Measurements from ENCODE around the gene RFT1. TPM values are rescaled to one million over a fixed set of nuclear protein-coding genes. Genes with fewer than 3 reads are reported as not detected.

The RFT1 gene
- total and polyA plus RNA-seq, 2 donors (not counting 1 experiment from before 2014, with no cell fraction given) = 9.7 to 20.5 TPM

GRCh38 chr3:53084310-53085001 is 45.8 kb downstream of the RFT1 start:
- no peak overlapping the region for H3K9ac ChIP-seq (ENCODE audit: insufficient read depth, low read length)
- no peak for TF ChIP-seq EZH2 (IDR thresholded peaks at IDR 0.05; ENCODE audit: low read length, missing control alignments)
- H3K4me2 ChIP-seq (ENCODE audit: extremely low read depth, insufficient read depth, low read length) = no peak overlapping the region

GRCh38 chr3:53083949-53084309 is 46.3 kb downstream of the RFT1 start:
- TF ChIP-seq CTCF (conservative IDR thresholded peaks at IDR 0.05 in 1 of 2, IDR thresholded peaks at IDR 0.05 in 1 of 2; ENCODE audit: low read depth in 1 of 2, low read length in 2 of 2) (no peak), EZH2 (IDR thresholded peaks at IDR 0.05; ENCODE audit: low read length, missing control alignments) (no peak)
- Histone ChIP-seq H2AFZ (ENCODE audit: low read length) (no peak overlapping the region), H3K4me3 (replicated peaks in 1 of 4; ENCODE audit: control extremely low read depth in 1 of 4, insufficient read depth in 1 of 4, low read depth in 3 of 4, low read length in 4 of 4) (no peak overlapping the region), H4K20me1 (ENCODE audit: control insufficient read depth, extremely low read depth, insufficient read depth, low read length) (no peaks in the 10 kb centered on the region), H3K4me2 (ENCODE audit: extremely low read depth, insufficient read depth, low read length) (no peak overlapping the region), H3K9me3 (ENCODE audit: control insufficient read depth, insufficient read depth, low read depth, low read length) (no peaks in the 10 kb centered on the region), H3K4me1 (ENCODE audit: control insufficient read depth, extremely low read depth, insufficient read depth, low read length) (peaks cover 5% of the 10 kb centered on the region), H3K36me3 (ENCODE audit: control insufficient read depth, insufficient read depth, low read length) (no peaks in the 10 kb centered on the region), H3K9ac (ENCODE audit: insufficient read depth, low read length) (no peak overlapping the region), H3K79me2 (ENCODE audit: control insufficient read depth, insufficient read depth, low read length) (no peaks in the 10 kb centered on the region), H3K27ac (ENCODE audit: insufficient read depth, low read length) (no peak overlapping the region), H3K27me3 (ENCODE audit: control insufficient read depth, insufficient read depth, low read length) (no peaks in the 10 kb centered on the region)
- no peak for DNase-seq (ENCODE audit: low read depth in 2 of 2)

More at GRCh38 chr3:53084310-53085001, 45.8 kb downstream of the RFT1 start:
- H3K36me3 ChIP-seq (ENCODE audit: control insufficient read depth, insufficient read depth, low read length) = no peaks in the 10 kb centered on the region
- no peaks in the 10 kb centered on the region for H4K20me1 ChIP-seq (ENCODE audit: control insufficient read depth, extremely low read depth, insufficient read depth, low read length)
- no peak overlapping the region for H2AFZ ChIP-seq (ENCODE audit: low read length)
- peaks cover 5% of the 10 kb centered on the region for H3K4me1 ChIP-seq (ENCODE audit: control insufficient read depth, extremely low read depth, insufficient read depth, low read length)
- no peaks in the 10 kb centered on the region for H3K27me3 ChIP-seq (ENCODE audit: control insufficient read depth, insufficient read depth, low read length)
- H3K4me3 ChIP-seq (replicated peaks in 1 of 4; ENCODE audit: control extremely low read depth in 1 of 4, insufficient read depth in 1 of 4, low read depth in 3 of 4, low read length in 4 of 4) = no peak overlapping the region
- no peaks in the 10 kb centered on the region for H3K9me3 ChIP-seq (ENCODE audit: control insufficient read depth, insufficient read depth, low read depth, low read length)
- no peak overlapping the region for H3K27ac ChIP-seq (ENCODE audit: insufficient read depth, low read length)
- peak in 1 of 2 donors; percentile 52 for DNase-seq (ENCODE audit: low read depth in 2 of 2)
- no peaks in the 10 kb centered on the region for H3K79me2 ChIP-seq (ENCODE audit: control insufficient read depth, insufficient read depth, low read length)

- Histone ChIP-seq H3K79me2 (ENCODE audit: control insufficient read depth, insufficient read depth, low read length) (no peaks in the 10 kb centered on the region), H3K27ac (ENCODE audit: insufficient read depth, low read length) (no peak overlapping the region), H4K20me1 (ENCODE audit: control insufficient read depth, extremely low read depth, insufficient read depth, low read length) (no peaks in the 10 kb centered on the region), H3K9me3 (ENCODE audit: control insufficient read depth, insufficient read depth, low read depth, low read length) (no peaks in the 10 kb centered on the region), H3K27me3 (ENCODE audit: control insufficient read depth, insufficient read depth, low read length) (no peaks in the 10 kb centered on the region), H3K4me1 (ENCODE audit: control insufficient read depth, extremely low read depth, insufficient read depth, low read length) (peaks cover 5% of the 10 kb centered on the region), H2AFZ (ENCODE audit: low read length) (no peak overlapping the region), H3K9ac (ENCODE audit: insufficient read depth, low read length) (no peak overlapping the region), H3K4me3 (replicated peaks in 1 of 4; ENCODE audit: control extremely low read depth in 1 of 4, insufficient read depth in 1 of 4, low read depth in 3 of 4, low read length in 4 of 4) (no peak overlapping the region), H3K36me3 (ENCODE audit: control insufficient read depth, insufficient read depth, low read length) (no peaks in the 10 kb centered on the region), H3K4me2 (ENCODE audit: extremely low read depth, insufficient read depth, low read length) (no peak overlapping the region)
- peak; percentile 62 to 67 for DNase-seq (ENCODE audit: low read depth in 2 of 2)
- TF ChIP-seq EZH2 (IDR thresholded peaks at IDR 0.05; ENCODE audit: low read length, missing control alignments) (no peak), CTCF (conservative IDR thresholded peaks at IDR 0.05 in 1 of 2, IDR thresholded peaks at IDR 0.05 in 1 of 2; ENCODE audit: low read depth in 1 of 2, low read length in 2 of 2) (no peak)
Observed at GRCh38 chr3:53083521-53083920, 46.7 kb downstream of the RFT1 start.

Data from fibroblast of lung (primary cell).